MM.1S (cell line): ENCODE data around the gene FAM78B.

Experiments
- DNase-seq: peaks from one replicate; pipeline ENCODE4 v3.0.0-alpha.2; 2015
- H2AFZ ChIP-seq: fragments of 300-600 bp; sonication (generic); 2 replicates; pipeline ENCODE4 v1.6.0; 2016; ENCODE audit warnings: antibody characterized with exemption, low read length
- H3F3A ChIP-seq: fragments of 300-600 bp; sonication (generic); 2 replicates; pipeline ENCODE4 v1.6.1; 2016; ENCODE audit warnings: mild to moderate bottlenecking, antibody characterized with exemption, low read length, moderate library complexity, mixed read lengths; ENCODE audit not compliant: insufficient read depth
- H3K27ac ChIP-seq: fragments of 300-600 bp; sonication (generic); 2 replicates; pipeline ENCODE4 v1.5.1; 2016; ENCODE audit warnings: mild to moderate bottlenecking, low read length
- H3K27me3 ChIP-seq: fragments of 300-600 bp; sonication (generic); replicated peaks from 2 replicates; pipeline ENCODE4 v1.6.0; 2016; ENCODE audit warnings: low read length; ENCODE audit not compliant: insufficient read depth
- H3K36me3 ChIP-seq: fragments of 300-600 bp; sonication (generic); replicated peaks from 2 replicates; pipeline ENCODE4 v1.6.1; 2016; ENCODE audit warnings: mild to moderate bottlenecking, low read length, mixed read lengths; ENCODE audit not compliant: insufficient read depth
- H3K4me1 ChIP-seq: fragments of 300-600 bp; sonication (generic); 2 replicates; pipeline ENCODE4 v1.6.1; 2016; ENCODE audit warnings: low read length, mixed read lengths
- H3K4me2 ChIP-seq: fragments of 300-600 bp; sonication (generic); 2 replicates; pipeline ENCODE4 v1.6.0; 2016; ENCODE audit warnings: low read depth, low read length
- H3K4me3 ChIP-seq: fragments of 300-600 bp; sonication (generic); 2 replicates; pipeline ENCODE4 v1.5.1; 2016; ENCODE audit warnings: low read length, mixed read lengths
- H3K79me2 ChIP-seq: fragments of 300-600 bp; sonication (generic); 2 replicates; pipeline ENCODE4 v1.6.1; 2016; ENCODE audit warnings: mixed run types, low read length, mixed read lengths
- H3K9ac ChIP-seq: fragments of 300-600 bp; sonication (generic); 2 replicates; pipeline ENCODE4 v1.6.1; 2016; ENCODE audit warnings: low read length, mixed read lengths
- H3K9me2 ChIP-seq: fragments of 300-600 bp; sonication (generic); replicated peaks from 2 replicates; pipeline ENCODE4 v1.6.1; 2016; ENCODE audit warnings: mild to moderate bottlenecking, low read length, mixed read lengths; ENCODE audit not compliant: insufficient read depth
- H3K9me3 ChIP-seq: fragments of 300-600 bp; sonication (generic); replicated peaks from 2 replicates; pipeline ENCODE4 v1.6.1; 2016; ENCODE audit warnings: mild to moderate bottlenecking, low read length, mixed read lengths; ENCODE audit not compliant: insufficient read depth
- H4K20me1 ChIP-seq: fragments of 300-600 bp; sonication (generic); 2 replicates; pipeline ENCODE4 v1.6.1; 2016; ENCODE audit warnings: mild to moderate bottlenecking, low read length, moderate library complexity, mixed read lengths; ENCODE audit not compliant: insufficient read depth
- CTCF ChIP-seq: fragments of 300-600 bp; sonication (generic); IDR thresholded peaks from 2 replicates; pipeline ENCODE4 v1.5.1; 2016; ENCODE audit warnings: antibody characterized with exemption, low read length, mixed read lengths
- EZH2 ChIP-seq: fragments of 300-600 bp; sonication (generic); optimal IDR thresholded peaks from 2 replicates; pipeline ENCODE3; 2017; ENCODE audit warnings: low read depth, mild to moderate bottlenecking, antibody characterized with exemption, low read length, mixed read lengths
- EZH2phosphoT487 ChIP-seq: fragments of 300-600 bp; sonication (generic); IDR thresholded peaks from 2 replicates; pipeline ENCODE4 v1.6.1; 2018; ENCODE audit warnings: antibody characterized with exemption, low read length

The FAM78B gene

GRCh38 chr1:166145499-166145898, 21.3 kb downstream of the FAM78B start:
- H3K4me3 ChIP-seq: no peak overlapping the region
- TF ChIP-seq CTCF (no peak), EZH2phosphoT487 (no peak), EZH2 (no peak)
- no peaks in the 10 kb centered on the region for H3K36me3 ChIP-seq
- no peak overlapping the region for H2AFZ ChIP-seq
- H3K9me3 ChIP-seq: no peaks in the 10 kb centered on the region
- H3K9me2 ChIP-seq: no peaks in the 10 kb centered on the region
- H3K27me3 ChIP-seq: no peaks in the 10 kb centered on the region
- no peak overlapping the region for H3K9ac ChIP-seq
- H3K4me1 ChIP-seq: no peaks in the 10 kb centered on the region
- H4K20me1 ChIP-seq: no peaks in the 10 kb centered on the region
- no peak for DNase-seq
- H3K4me2 ChIP-seq: no peak overlapping the region
- H3K27ac ChIP-seq: no peak overlapping the region
- H3K79me2 ChIP-seq: no peaks in the 10 kb centered on the region
- no peaks in the 10 kb centered on the region for H3F3A ChIP-seq

- Histone ChIP-seq H3K9ac (no peak overlapping the region), H3K4me3 (no peak overlapping the region), H3F3A (no peaks in the 10 kb centered on the region), H3K27me3 (no peaks in the 10 kb centered on the region), H3K36me3 (no peaks in the 10 kb centered on the region), H4K20me1 (no peaks in the 10 kb centered on the region), H3K9me3 (no peaks in the 10 kb centered on the region), H3K79me2 (no peaks in the 10 kb centered on the region), H3K4me1 (no peaks in the 10 kb centered on the region), H3K9me2 (no peaks in the 10 kb centered on the region), H3K27ac (no peak overlapping the region), H3K4me2 (no peak overlapping the region), H2AFZ (no peak overlapping the region)
- no peak for DNase-seq
- TF ChIP-seq EZH2: no peak
- no peak for TF ChIP-seq CTCF
- no peak for TF ChIP-seq EZH2phosphoT487
These were observed 24.8 kb downstream of the FAM78B start for GRCh38 chr1:166141969-166142368.

- Histone ChIP-seq H3K79me2 (no peaks in the 10 kb centered on the region), H3K9me3 (no peaks in the 10 kb centered on the region), H3F3A (no peaks in the 10 kb centered on the region), H3K27me3 (no peaks in the 10 kb centered on the region), H2AFZ (no peak overlapping the region), H3K4me2 (no peak overlapping the region), H4K20me1 (no peaks in the 10 kb centered on the region), H3K4me3 (no peak overlapping the region), H3K36me3 (no peaks in the 10 kb centered on the region), H3K4me1 (no peaks in the 10 kb centered on the region), H3K27ac (no peak overlapping the region), H3K9me2 (no peaks in the 10 kb centered on the region), H3K9ac (no peak overlapping the region)
- DNase-seq: no peak
- TF ChIP-seq EZH2phosphoT487 (no peak), CTCF (no peak), EZH2 (no peak)
These were observed 26.6 kb downstream of the FAM78B start for GRCh38 chr1:166140251-166140650.
